ENCODE data around the gene ATP11B. TPM values are rescaled to one million over a fixed set of nuclear protein-coding genes. Genes with fewer than 3 reads are reported as not detected.
"Not testable (repeated sequence)": the region's sequence is repeated elsewhere in the genome, so short reads cannot be mapped to it uniquely, and the experiment has no call there.

Gene ATP11B
- total and polyA plus RNA-seq, 7 donors: 4.0 to 23.9 (median 18.8) TPM

DNA sequence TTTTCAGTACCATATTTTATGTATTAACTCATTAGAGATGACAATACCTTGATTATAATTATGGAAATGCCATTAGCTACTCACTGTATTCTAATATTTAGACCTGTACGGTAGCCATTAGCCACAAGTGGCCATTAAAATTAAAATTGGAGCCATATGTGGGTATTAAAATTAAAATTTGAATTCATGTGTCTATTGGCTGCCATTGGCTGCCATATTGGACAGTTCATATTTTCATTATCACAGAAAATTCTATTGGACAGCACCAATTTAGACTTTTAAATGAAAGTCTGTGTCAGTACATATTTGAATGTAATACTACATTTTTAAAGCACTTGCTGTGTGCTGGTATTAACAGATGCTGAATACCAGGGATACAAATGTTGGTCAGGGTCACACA, 3.0 kb downstream of the ATP11B start:
- H3K27me3 ChIP-seq (ENCODE audit: insufficient read depth in 3 of 3, low read length in 2 of 3): no peaks in the 10 kb centered on the region
- no peaks in the 10 kb centered on the region for H3K36me3 ChIP-seq (ENCODE audit: insufficient read depth in 1 of 2, low read depth in 1 of 2)
- H3K9me3 ChIP-seq: no peaks in the 10 kb centered on the region
- WGBS, 3 donors: 91 to 96% (median 94%) methylated on average over 1 of the region's 1 CpG
- no peak for TF ChIP-seq CTCF (IDR thresholded peaks at IDR 0.05)
- ATAC-seq (no peak), DNase-seq (no peak)
- intact Hi-C loops (cut with DNase I): no loop called here
- peak overlapping the region; percentile 84 for H3K4me3 ChIP-seq
- H3K27ac ChIP-seq: no peak overlapping the region
- H3K4me1 ChIP-seq: peaks cover 31% of the 10 kb centered on the region

- 60 to 81% (median 71%) methylated on average over 1 of the region's 1 CpG for WGBS, 3 donors
- no peaks in the 10 kb centered on the region for H3K36me3 ChIP-seq (ENCODE audit: insufficient read depth in 1 of 2, low read depth in 1 of 2)
- no peak overlapping the region for H3K4me3 ChIP-seq
- H3K9me3 ChIP-seq: no peaks in the 10 kb centered on the region
- H3K4me1 ChIP-seq: peaks cover 38% of the 10 kb centered on the region
- intact Hi-C loops (cut with DNase I): no loop called here
- H3K27ac ChIP-seq: peak overlapping the region; percentile 3
- H3K27me3 ChIP-seq (ENCODE audit: insufficient read depth in 3 of 3, low read length in 2 of 3): no peaks in the 10 kb centered on the region
- no peak for TF ChIP-seq CTCF (IDR thresholded peaks at IDR 0.05)
- ATAC-seq (no peak), DNase-seq (no peak)
Observed at GRCh38 chr3:182797876-182798275, 4.6 kb downstream of the ATP11B start.

GRCh38 chr3:182799143-182799542, 5.8 kb downstream of the ATP11B start:
- peaks cover 47% of the 10 kb centered on the region for H3K4me1 ChIP-seq
- H3K9me3 ChIP-seq; ATAC-seq; H3K27ac ChIP-seq; DNase-seq; H3K27me3 ChIP-seq (ENCODE audit: insufficient read depth in 3 of 3, low read length in 2 of 3); intact Hi-C loops (cut with DNase I); H3K36me3 ChIP-seq (ENCODE audit: insufficient read depth in 1 of 2, low read depth in 1 of 2); H3K4me3 ChIP-seq: not testable (repeated sequence)
- 94 to 97% (median 97%) methylated on average over 16 of the region's 16 CpGs for WGBS, 3 donors

DNA sequence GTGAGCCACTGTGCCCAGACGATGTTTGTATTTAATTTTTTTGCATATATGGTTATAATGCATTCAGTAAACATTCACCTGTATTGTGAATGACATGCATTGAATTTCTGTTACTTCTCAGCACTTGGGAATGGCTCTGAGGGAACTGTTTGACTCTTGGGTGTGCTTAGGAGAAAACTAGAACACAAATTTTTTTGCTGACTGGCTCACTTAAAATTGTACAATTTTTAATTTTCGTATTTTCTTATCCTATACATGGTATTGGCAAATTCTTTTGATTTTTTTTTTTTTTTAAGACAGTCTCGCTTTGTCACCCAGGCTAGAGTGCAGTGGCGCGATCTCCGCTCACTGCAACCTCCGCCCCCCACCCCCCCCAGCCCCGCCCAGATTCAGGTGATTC, 7.2 kb downstream of the ATP11B start:
- intact Hi-C loops (cut with DNase I): no loop called here
- no peak for ATAC-seq
- 97 to 98% (median 97%) methylated on average over 8 of the region's 8 CpGs for WGBS, 3 donors

More for the DNA sequence above, 7.2 kb downstream of the ATP11B start:
- H3K27ac ChIP-seq: no peak overlapping the region
- H3K27me3 ChIP-seq (ENCODE audit: insufficient read depth in 3 of 3, low read length in 2 of 3): no peaks in the 10 kb centered on the region
- no peak for DNase-seq
- no peaks in the 10 kb centered on the region for H3K36me3 ChIP-seq (ENCODE audit: insufficient read depth in 1 of 2, low read depth in 1 of 2)
- H3K4me3 ChIP-seq: no peak overlapping the region
- no peak for TF ChIP-seq CTCF (IDR thresholded peaks at IDR 0.05)
- peaks cover 46% of the 10 kb centered on the region for H3K4me1 ChIP-seq
- H3K9me3 ChIP-seq: no peaks in the 10 kb centered on the region
